Measurements from ENCODE around the gene XDH. TPM values are rescaled to one million over a fixed set of nuclear protein-coding genes. Genes with fewer than 3 reads are reported as not detected.

Gene XDH
- polyA plus RNA-seq, 1 of the 3 experiments (the other 2 are of a cell fraction), result 0.33 TPM

- no peak overlapping the region for H3K4me2 ChIP-seq
- H3K4me3 ChIP-seq (ENCODE audit: low read depth in 2 of 2, low read length in 1 of 2), result no peak overlapping the region
- H3K9me3 ChIP-seq, result no peaks in the 10 kb centered on the region
- H4K20me1 ChIP-seq (ENCODE audit: insufficient read depth), result no peaks in the 10 kb centered on the region
- no peak overlapping the region for H2AFZ ChIP-seq (ENCODE audit: low read depth)
- 76% methylated on average over 4 of the region's 4 CpGs for WGBS (ENCODE audit: low lambda C conversion rate)
- H3K27me3 ChIP-seq (ENCODE audit: insufficient read depth), result no peaks in the 10 kb centered on the region
- TF ChIP-seq REST (IDR thresholded peaks at IDR 0.05; ENCODE audit: low read depth, low read length) (no peak), EZH2phosphoT487 (IDR thresholded peaks at IDR 0.05; ENCODE audit: borderline replicate concordance, low read depth) (no peak)
- no peaks in the 10 kb centered on the region; a peak in 1 of 4 replicates for H3K4me1 ChIP-seq (ENCODE audit: control insufficient read depth in 1 of 2, insufficient read depth in 2 of 2, low read depth in 1 of 2, low read length in 1 of 2)
- no peaks in the 10 kb centered on the region for H3K9me2 ChIP-seq
- H3K36me3 ChIP-seq (replicated peaks in 1 of 2; ENCODE audit: control insufficient read depth in 1 of 2, insufficient read depth in 2 of 2, low read length in 1 of 2), result no peaks in the 10 kb centered on the region
- H3K9ac ChIP-seq, result no peak overlapping the region
- CTCF ChIA-PET, result interaction anchor here (1.0 to 3.9 kb wide), 4 partner anchors 10 to 175 kb away, joined by 3 to 40 read pairs (median 5); partner anchors contain the start of gene EHD3
- no peak overlapping the region for H3K27ac ChIP-seq (ENCODE audit: low read depth in 2 of 2, low read length in 1 of 2)
- no peak for DNase-seq
- H3K79me2 ChIP-seq (ENCODE audit: insufficient read depth), result no peaks in the 10 kb centered on the region
- H3F3A ChIP-seq (replicated peaks; ENCODE audit: insufficient read depth), result no peaks in the 10 kb centered on the region
- POLR2A ChIA-PET, result no interaction called here
Observed at GRCh38 chr2:31344447-31344846, 70.1 kb downstream of the XDH start.

GRCh38 chr2:31341351-31341750 lies 73.2 kb downstream of the XDH start:
- H3K27me3 ChIP-seq (ENCODE audit: insufficient read depth), result no peaks in the 10 kb centered on the region
- no peaks in the 10 kb centered on the region for H3K79me2 ChIP-seq (ENCODE audit: insufficient read depth)
- no peaks in the 10 kb centered on the region for H4K20me1 ChIP-seq (ENCODE audit: insufficient read depth)
- ChIA-PET CTCF (interaction anchor here (1.5 to 3.9 kb wide), 2 partner anchors 7 to 630 kb away, joined by 7 to 40 read pairs; no protein-coding TSS in a partner anchor), POLR2A (no interaction called here)
- no peak for DNase-seq
- H2AFZ ChIP-seq (ENCODE audit: low read depth), result no peak overlapping the region
- peaks cover 15% of the 10 kb centered on the region for H3F3A ChIP-seq (replicated peaks; ENCODE audit: insufficient read depth)
- H3K4me2 ChIP-seq, result no peak overlapping the region
- TF ChIP-seq GABPA (IDR thresholded peaks at IDR 0.05; ENCODE audit: low read depth), result no peak
- no peak for TF ChIP-seq EP300 (IDR thresholded peaks at IDR 0.05; ENCODE audit: borderline replicate concordance in 1 of 2, low read depth in 1 of 2, low read length in 1 of 2)
- no peak for TF ChIP-seq RCOR1 (IDR thresholded peaks at IDR 0.05; ENCODE audit: low read length)
- no peak for TF ChIP-seq NFIC (IDR thresholded peaks at IDR 0.05; ENCODE audit: borderline replicate concordance)
- TF ChIP-seq IRF3 (IDR thresholded peaks at IDR 0.05; ENCODE audit: low read depth, low read length), result no peak
- no peak for TF ChIP-seq GATA2 (CRISPR knock-in tag; IDR thresholded peaks at IDR 0.05)
- no peak overlapping the region for H3K9ac ChIP-seq
- no peaks in the 10 kb centered on the region for H3K9me3 ChIP-seq
- H3K4me1 ChIP-seq (ENCODE audit: control insufficient read depth in 1 of 2, insufficient read depth in 2 of 2, low read depth in 1 of 2, low read length in 1 of 2), result peaks cover 1 to 17% of the 10 kb centered on the region in 2 experiments; a peak in 3 of 4 replicates
- no peak overlapping the region for H3K4me3 ChIP-seq (ENCODE audit: low read depth in 2 of 2, low read length in 1 of 2)
- WGBS (ENCODE audit: low lambda C conversion rate), result 86% methylated on average over 6 of the region's 6 CpGs
- H3K9me2 ChIP-seq, result no peaks in the 10 kb centered on the region
- no peaks in the 10 kb centered on the region for H3K36me3 ChIP-seq (replicated peaks in 1 of 2; ENCODE audit: control insufficient read depth in 1 of 2, insufficient read depth in 2 of 2, low read length in 1 of 2)
- H3K27ac ChIP-seq (ENCODE audit: low read depth in 2 of 2, low read length in 1 of 2), result no peak overlapping the region

Measured in SK-N-SH (cell line).